Amniotic stem cell (primary cell): ENCODE data around the gene CHRNA3.
"Not testable (repeated sequence)": the region's sequence is repeated elsewhere in the genome, so short reads cannot be mapped to it uniquely, and the experiment has no call there.

Source experiments
- DNase-seq: peaks from one replicate; lab custom pipeline; 2025; lab: John Stamatoyannopoulos, UW

Gene CHRNA3

DNA sequence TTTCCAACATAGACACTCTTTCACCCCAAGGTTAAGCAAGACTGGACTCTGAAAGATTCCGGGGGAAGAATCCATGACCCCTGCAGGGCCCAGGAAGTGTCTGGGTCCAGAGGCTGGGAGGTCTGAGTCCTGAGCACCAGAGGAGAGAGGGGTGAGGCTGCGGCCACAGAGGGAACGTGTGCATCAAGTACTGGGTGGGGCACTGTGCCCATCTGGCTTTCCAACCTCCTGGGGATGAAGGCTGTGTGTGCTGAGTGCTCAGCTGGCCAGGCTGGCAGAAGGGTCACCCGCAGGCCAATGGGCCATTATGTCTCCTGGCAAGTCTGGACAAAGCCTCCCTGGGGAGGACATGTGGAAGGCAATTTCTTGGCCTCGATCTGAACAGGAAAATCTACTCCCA lies 3.3 kb downstream of the CHRNA3 start:
- DNase-seq, result no peak

DNA sequence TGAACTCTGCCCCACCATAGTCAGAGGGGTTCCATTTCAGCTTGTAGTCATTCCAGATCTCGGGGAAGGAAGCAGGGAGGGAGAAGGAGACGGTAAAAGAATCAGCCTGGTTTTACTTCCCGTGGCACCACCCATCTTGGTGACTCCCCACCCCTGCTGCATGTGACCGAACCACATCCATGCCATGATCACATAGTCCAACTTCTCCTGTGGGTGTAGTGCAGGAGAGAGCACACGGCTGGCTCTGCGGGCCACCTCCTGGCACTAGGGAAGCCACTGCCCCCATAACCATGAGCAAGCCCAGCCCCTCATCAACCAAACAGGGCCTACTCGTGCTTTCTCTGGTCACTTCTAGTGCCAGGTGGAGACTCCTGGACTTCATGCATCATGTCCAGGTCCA lies 3.7 kb downstream of the CHRNA3 start:
- no peak for DNase-seq

DNA sequence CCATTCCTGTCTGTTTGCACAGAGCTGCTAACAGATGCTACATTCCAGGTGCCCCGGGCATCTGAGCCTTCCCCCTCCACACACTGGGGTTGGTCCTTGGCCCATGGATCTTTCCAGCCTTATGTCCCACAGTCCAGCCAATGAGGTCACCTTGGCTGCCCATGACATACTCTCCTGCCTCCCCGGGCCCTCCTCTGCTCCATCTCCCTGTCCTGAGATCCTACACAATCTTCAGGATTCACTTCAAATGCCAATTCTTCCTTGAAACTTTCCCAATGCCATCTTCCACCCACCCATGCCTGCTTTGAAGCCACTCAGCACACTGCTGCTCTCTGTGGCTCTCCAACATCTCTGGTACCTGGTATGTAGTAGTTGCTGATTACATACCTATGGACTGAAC lies 4.3 kb downstream of the CHRNA3 start:
- no peak for DNase-seq

DNA sequence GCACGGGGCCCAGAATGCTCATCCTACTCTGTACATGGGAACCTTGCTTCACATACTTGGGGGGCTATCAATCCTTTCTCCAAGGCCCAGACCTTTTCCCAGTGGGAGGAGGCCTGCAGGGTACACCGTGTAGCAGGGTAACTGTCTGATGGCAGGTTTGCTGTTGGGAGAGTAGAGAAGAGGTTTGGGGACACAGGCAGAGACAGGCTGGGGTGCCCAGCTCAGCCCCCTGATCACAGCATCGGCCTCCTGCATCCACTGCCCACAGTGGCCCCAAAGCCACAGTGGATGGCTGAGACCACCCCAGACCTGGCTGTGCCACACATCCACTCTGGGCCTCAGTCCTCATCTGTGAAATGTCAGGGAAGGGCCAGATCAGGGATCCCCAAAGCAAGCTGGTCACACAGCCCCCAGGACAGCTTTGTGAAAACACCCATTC lies 5.6 kb downstream of the CHRNA3 start:
- no peak for DNase-seq

DNA sequence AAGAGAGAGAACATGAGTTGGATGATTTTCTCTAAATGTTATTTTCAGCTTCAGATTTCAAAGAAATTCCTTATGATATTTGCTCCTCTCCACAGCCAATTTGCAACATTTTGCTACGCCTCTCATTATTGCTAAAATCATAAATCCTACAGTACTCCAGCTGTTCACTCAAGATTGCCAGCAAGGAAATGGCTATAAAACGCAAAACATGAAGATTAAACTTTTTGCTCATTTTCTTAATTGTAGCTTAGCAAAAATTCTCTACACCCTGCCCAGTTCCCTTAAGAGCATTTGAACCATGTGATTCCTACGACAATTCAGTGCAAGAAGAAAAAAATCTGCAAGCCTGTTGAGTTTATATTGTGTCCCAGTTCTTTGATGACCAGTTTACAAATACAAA lies 6.8 kb downstream of the CHRNA3 start:
- DNase-seq, result no peak

DNA sequence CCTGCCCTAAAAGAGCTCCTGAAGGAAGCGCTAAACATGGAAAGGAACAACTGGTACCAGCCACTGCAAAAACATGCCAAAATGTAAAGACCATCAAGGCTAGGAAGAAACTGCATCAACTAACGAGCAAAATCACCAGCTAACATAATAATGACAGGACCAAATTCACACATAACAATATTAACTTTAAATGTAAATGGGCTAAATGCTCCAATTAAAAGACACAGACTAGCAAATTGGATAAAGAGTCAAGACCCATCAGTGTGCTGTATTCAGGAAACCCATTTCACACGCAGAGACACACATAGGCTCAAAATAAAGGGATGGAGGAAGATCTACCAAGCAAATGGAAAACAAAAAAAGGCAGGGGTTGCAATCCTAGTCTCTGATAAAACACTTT lies 11.2 kb downstream of the CHRNA3 start:
- not testable (repeated sequence) for DNase-seq

DNA sequence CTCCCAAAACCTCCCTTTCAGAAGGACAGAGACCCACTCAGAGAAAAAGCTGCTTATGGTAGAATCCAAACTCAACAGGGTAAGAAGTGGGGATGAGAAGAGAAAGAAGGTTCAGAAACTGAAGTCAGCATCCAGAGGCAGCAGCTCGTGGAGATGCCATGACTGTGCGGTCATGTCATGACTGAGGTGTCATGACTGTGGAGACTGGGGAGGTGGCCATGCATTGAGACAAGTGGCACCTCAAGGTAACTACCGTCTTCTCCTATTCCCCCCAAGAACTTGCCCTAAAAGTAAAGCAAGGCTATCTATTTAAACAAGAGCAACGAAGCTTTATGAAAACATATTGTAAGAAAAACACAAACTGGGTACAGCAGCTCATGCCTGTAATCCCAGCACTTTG lies 15.1 kb downstream of the CHRNA3 start:
- DNase-seq, result no peak

DNA sequence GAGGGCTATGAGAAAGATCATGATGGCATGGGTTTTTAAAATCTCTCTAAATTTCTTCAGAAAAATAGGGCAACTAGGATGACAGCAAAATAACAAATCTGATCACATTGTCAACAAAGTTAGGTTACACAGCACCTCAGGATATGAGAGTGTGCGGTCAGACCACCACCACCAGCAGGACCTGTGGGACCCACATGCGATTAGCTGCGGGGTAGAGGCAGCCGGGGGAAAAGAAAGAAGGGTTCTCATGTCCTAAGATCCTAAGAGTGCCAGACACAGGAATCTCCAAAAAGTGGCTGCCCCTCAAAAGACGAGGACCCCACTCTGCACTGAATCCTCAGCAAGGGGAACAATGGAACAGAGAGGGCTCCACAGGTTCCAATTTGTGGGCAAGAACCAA lies 15.6 kb downstream of the CHRNA3 start:
- DNase-seq, result no peak

DNA sequence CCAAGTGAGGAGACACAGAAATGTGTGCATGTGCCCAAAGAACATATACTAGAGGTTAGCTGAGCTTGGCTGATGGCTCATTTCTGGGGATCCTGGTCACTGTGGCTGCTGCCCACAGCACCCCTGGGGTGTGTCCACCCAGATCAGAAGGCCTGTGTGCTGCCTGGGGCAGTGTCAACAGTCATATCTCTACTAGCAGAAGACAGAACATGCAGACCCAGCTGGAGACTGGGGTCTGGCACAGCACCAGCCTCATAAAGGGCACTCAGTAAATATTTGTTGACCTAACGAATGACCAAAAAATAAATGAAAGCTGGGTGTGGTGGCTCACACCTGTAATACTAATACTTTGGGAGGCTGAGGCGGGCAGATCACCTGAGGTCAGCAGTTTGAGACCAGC lies 16.4 kb downstream of the CHRNA3 start:
- DNase-seq, result no peak

DNA sequence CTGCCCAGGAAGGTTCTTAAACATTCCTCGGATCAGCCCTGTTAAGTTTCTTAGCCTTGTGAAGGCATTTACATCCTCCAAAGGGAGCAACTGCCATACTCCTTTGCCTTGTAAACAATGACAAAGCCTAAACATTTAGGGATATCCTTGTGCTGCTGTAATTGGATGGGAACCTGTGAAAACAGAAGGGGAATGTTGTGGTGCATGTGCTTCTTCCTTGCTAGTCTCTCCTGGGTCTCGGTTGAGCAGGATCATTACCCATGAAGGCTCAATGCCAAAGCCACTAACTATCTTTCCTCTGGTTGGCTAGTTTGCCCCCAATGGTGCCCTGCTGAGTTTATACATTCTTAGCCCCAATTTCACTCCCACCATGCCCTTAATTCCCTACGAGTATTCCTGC lies 17.3 kb downstream of the CHRNA3 start:
- no peak for DNase-seq

DNA sequence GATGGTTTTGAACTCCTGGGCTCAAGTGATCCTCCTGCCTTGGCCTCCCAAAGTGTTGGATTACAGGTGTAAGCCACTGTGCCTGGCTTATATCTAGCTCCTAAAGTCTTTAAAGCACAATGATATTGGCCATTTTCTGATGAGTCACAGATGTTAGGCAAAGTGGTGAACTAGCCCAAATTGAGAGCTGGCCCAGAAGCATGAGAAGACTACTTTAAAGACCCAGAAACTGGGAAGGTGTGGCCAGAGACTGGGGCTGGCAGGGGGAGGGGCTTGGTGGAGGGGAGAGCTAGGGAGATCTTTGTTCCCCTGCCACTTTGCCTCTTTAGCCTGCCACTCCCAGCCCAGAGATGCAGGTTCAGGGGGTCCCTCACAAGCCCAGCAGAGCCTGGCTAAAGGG lies 21.6 kb downstream of the CHRNA3 start:
- no peak for DNase-seq

DNA sequence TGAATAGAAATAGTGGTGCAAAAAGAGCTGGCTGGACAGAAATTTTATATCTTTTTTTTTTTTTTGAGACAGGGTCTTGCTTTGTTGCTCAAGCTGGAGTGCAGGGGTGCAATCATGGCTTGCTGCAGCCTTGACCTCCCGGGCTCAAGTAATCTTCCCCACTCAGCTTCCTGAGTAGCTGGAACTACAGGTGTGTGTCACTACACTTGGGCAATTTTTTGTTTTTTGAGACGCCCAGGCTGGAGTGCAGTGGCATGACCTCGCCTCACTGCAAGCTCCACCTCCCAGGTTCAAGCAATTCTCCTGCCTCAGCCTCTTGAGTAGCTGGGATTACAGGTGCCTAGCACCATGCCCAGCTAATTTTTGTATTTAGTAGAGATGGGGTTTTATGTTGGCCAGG lies 22.4 kb downstream of the CHRNA3 start:
- no peak for DNase-seq

DNA sequence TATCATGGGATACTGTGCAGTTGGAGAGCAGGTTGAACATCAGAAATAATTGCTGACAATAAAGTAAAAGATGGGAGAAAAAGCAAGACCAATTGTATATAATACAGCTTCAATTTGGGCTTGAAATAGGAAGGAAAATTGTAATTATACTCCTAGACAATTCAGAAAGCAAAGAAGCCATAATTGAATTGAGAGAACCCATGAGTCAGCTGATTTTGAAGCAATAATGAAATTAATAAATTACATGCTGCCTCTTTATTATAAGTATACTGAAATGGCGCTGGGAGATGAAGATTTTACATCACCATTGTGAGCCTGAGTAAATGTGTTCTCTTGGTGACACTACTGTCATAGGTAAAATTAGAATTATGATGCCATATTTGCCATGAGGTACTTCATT lies 23.2 kb downstream of the CHRNA3 start:
- no peak for DNase-seq

DNA sequence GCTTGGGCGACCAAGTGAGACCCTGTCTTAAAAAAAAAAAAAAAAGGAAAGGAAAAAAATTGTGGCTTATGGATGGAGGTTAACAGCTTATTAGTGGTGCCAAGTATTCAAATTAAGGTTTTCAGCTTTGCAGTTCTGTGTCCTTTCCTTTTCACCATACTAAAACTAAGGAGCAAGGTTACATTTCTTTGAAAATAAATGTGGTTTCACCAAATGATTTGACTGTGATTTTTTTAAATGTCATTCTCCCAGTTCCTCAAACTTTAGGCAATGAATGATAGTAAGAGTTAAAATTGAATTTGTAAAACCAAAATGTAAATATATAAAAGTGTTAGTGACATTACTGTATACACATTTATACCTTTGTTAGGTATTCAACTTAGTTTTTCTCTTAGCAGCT lies 45.9 kb downstream of the CHRNA3 start:
- DNase-seq, result no peak

DNA sequence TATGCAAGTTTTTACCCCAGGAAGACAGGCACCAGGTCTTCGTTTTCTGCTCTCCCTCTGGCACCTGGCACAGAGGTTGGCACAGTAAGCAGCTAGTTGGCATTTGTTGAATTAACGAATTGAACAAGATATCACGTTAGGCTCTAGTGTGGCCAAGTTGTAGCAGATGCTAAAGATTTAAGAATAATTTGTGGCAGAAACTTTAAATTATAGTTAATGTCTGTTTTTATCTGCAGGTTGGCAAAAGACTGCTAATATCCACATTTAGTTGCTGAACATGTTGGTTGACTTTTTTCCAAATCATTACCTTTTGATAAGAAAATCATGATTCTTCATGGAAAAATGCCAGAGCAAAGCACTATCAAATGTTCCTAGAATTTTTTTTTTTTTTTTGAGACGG lies 47.4 kb downstream of the CHRNA3 start:
- DNase-seq, result no peak

DNA sequence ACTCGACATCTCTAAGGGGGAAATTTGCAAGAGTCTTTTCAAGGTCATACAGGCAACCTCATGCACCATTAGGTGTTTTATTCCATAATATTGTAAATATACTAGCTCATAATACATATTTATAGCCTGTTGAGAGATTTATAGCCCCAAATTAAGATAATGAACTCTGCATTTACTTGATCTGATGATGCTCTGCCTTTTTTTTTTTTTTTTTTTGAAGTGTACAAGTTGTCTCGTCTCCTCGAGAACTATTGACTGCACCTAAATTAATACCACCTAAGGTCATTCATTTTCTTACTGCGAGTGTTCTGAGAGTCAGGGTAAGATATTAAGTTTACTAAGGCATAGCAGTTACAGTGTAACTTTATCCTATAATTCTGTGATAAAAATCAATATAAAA lies 49.4 kb downstream of the CHRNA3 start:
- DNase-seq, result no peak

DNA sequence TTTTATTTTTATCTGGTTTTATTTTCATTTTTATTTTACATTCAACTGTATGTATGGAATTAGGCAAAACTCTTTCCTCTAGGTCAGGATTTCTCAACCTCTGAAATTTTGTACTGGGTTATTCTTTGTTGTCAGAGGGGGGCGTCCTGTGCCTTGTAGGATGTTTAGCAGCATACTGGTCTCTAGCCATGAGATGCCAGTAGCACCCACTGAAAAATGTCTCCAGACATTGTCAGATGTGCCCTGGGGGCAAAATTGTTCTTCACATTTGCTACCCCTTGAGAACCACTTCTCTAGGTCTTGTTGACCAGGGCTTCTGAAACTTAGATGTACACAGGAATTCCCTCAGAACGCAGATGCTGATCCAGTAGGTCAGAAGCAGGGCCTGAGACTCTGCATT lies 50.1 kb downstream of the CHRNA3 start:
- no peak for DNase-seq

DNA sequence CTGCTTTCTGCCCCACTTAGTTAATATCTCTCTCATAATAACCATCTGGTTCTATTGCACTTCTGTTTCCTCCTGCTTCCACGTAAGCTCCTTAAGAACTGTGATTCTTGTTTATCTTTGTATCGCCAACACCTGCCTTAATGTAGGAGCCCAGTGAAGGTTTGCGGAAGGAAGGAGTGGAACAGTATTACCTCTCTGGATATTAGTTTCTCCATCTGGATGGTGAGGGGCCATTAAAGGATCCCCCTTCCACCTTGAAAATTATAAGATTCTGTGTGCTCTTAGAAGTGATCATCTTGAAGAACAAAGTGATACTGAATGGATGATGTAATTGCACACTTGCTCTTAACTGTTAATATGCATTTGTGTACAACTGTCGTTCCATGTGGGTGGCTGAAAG lies 53.3 kb downstream of the CHRNA3 start:
- DNase-seq, result no peak

DNA sequence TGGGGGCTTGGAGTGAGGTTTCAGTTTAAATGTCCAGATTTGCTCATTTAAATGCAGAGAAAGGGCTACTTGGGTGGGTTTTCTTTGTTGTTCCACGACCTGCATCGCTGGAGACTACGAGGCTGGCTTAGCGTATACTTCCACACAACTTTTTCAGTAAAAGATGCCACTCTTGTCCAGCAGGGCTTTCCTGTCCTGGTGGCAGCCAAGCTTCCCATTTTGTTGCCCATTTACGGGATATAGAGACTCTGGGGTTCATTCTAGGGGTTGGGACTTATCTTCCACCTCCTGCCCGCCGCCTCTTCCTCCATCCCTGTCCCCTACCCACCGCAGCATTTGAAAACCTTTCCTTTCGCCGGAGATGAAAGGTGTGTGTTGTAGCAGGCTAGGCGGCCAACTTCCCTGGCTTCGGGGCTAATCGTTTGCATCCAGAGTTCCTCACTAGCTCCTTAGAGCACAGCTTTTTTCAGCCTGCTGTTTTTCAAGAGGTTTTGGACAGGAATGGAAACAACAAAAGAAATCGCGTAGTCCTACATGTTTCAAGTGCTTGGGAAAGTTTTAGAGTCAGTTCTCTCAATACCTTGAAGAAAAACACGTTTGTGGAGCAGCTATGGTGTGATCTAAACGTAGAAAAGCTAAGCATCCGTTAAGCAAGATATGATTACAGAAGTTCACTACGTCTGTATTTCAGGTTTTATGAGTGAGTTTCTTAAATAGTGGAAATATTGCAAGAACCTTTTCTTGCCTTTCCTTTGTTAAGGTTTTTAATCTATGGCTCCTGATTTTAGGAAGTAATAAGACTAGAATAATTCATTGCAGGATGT lies 54.6 kb downstream of the CHRNA3 start:
- no peak for DNase-seq

DNA sequence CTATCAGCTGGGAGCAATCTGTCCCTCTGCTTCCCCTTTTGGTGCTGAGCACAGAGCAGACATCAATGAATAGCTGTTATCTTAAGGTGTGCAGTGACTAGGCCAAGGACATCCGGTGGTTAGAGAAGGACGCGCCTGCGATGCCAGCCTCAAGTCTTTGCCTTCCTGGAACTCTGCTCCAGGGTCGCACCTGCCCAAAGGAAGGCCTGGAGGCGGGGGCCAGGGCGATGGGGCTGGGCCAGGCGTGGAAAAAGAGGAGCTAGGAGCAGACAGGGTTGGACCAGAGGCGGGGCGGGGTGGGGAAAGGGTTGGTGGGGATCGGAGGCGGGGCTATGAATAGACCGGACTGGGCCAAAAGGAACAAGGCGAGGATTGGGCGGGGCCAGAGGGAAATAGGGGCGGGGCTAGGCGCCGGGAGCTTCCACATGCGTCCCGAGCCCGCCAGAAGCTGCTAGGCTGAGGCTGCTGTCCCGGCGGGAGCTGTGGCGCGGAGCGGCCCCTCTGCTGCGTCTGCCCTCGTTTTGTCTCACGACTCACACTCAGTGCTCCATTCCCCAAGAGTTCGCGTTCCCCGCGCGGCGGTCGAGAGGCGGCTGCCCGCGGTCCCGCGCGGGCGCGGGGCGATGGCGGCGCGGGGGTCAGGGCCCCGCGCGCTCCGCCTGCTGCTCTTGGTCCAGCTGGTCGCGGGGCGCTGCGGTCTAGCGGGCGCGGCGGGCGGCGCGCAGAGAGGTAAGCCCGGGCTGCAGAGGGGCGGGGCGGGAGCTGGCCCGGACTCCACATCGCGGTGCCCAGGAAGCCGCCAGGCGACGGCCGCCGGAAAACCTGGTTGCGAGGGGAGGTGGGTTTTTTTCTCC lies 55.5 kb downstream of the CHRNA3 start, which contains the start of gene CHRNA5:
TSS of gene CHRNA5 (plus strand) at position 424 of the 854 bp plus-strand sequence. CDS start at position 624, 200 bp downstream.
- DNase-seq, result peak; percentile 31

DNA sequence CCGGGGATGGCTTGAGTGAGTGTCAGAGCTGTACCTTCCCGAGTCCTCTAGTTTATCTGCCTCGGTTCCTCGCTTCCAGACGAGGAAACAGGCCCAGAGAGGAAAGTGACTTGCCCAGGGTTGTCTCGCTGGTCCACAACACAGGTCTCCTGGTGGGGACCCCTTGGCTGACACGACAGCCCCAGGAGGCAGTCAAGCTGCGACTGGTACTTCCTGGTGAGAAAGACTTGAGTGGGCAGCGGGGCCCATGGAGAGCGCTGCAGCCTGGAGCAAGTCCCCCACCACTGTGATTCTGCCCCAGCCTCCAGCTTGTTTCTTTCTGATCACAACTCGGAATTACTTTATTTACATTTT lies 56.1 kb downstream of the CHRNA3 start:
- DNase-seq, result no peak

DNA sequence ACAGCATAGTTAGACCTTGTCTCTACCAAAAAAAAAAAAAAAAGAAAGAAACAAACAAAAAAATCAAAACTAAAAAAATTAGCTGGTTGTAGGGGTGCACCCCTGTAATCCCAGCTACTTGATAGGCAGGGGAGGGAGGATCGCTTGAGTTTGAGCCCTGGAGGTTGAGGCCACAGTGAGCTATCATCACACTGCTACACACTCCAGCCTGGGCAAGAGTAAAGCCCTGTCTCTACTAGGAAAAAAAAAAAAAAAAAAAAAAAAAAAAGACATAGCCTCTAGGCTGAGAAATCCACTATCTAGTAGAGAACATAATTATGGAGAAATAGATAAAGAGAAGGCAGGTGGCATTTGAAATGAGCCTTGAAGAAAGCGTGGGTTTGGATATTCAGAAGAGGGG lies 57.7 kb downstream of the CHRNA3 start:
- DNase-seq, result no peak

DNA sequence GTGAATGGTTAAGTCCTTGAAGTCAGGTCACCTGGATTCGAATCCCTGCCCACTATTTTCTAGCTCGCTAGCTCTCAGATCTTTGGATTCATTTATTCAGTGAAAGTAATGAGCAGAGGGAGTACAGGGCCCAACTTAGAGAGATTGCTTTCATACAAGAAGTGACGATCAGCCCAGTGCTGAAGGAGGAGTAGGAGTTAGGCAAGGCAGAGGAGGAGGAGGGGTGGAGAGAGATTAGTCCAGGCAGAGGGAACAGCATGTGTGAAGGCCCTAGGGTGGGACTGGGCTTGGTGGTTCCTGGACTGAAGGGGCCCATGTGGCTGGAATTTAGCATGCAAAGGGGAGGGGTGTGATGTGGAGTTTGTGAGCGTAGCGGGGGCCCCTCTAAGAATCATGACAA lies 59.3 kb downstream of the CHRNA3 start:
- DNase-seq, result no peak
